Measurements from ENCODE around the gene SYT17.

SYT17 gene

DNA sequence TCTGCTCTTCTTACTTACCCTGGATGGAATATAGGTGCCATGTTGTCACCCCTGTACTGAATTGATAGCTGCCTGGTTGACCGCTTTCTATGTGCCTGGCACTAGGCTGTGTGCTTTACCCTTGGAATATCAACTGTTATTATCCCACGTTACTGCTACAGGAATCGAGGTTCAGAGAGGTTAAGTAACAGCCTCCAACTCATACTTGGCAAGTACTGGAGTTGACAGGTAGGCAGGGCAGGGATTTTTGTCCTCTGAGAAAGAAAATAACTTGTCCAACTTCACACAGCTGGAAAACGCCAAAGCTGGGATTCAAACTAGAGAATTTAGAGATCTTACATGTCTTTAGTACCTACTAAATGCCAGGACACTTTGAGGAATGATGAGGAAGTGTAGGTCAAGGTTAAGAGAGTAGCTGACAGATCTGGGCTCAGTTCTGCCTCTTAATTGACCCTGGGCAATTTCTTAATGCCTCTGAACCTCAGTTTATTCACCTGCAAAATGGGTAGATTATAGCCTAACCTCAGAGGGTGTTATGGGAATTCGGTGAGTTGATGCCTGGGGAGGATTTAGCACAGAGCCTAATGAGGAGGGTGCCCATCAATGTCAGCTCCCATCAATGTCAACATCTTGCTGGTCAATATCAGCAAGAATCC is 28.5 kb upstream of the SYT17 start:
- no peak for DNase-seq

DNA sequence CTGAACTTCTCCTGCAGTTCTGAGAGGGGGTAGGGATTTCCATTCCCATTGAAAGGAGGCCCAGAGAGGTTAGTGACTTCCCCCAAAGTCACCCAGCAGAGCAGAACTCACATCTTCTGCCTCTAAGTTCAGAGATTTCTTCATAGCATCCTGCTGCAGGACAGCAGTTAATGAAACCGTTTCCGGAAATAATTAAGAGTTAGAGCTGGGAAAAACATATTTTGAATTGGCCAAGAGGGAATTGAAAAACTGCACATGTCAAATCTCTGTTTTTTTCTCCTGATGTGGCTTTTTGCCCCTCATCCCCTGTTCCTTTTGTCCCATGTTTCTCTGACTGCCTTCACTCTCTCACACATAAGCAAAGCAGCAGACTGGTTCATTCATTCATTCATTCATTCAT is 27.6 kb upstream of the SYT17 start:
- DNase-seq = no peak

- DNase-seq = no peak
Observed at GRCh38 chr16:19142939-19143598, 25.0 kb upstream of the SYT17 start.

GRCh38 chr16:19143599-19143956 is 24.5 kb upstream of the SYT17 start:
- DNase-seq = no peak

- no peak for DNase-seq
Observed at GRCh38 chr16:19145010-19145409, 23.0 kb upstream of the SYT17 start.

GRCh38 chr16:19147126-19147525 is 20.9 kb upstream of the SYT17 start:
- no peak for DNase-seq

GRCh38 chr16:19147627-19148026 is 20.4 kb upstream of the SYT17 start:
- no peak for DNase-seq

- no peak for DNase-seq
Observed at GRCh38 chr16:19148189-19148588, 19.9 kb upstream of the SYT17 start.

GRCh38 chr16:19151310-19151709 is 16.7 kb upstream of the SYT17 start:
- no peak for DNase-seq

- no peak for DNase-seq
Observed at GRCh38 chr16:19152042-19152441, 16.0 kb upstream of the SYT17 start.

DNA sequence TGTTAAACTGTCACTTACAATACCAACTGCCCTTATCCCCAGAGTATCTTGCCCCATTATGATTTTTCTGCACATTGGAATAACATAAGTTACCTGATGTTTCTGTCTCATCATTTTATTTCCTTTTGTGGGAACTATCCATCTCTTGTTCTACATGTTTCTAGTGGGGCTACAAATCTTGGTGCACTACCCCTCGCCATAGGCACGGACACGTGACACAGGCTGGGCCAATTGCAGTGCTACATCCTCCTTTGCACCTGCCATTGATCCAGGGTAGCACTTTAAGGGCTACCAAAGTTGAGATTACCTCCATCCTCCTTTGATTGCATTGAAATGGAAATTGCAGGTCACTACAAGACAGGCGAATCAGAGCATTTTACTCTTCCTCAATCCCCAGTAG is 14.2 kb upstream of the SYT17 start:
- no peak for DNase-seq

- no peak for DNase-seq
Observed at GRCh38 chr16:19162085-19162484, 6.0 kb upstream of the SYT17 start.

DNA sequence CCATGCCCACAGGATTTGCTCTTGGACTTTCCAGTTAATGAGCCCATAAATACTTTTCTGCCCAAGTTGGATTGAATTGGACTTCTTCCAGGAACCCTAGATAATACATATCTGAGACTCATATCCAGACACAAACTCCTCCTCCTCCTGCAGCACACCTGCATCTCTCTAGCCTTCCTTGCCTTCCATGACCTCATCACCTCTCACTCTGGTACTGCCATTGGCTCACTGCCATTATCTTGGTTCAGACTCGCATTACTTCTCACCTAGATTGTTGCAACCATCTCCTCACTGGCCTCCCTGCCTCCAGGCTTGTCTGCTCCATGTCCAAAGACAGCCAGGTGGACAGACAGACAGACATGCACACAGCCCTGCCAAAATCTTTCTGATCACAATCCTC is 4.8 kb upstream of the SYT17 start:
- DNase-seq = no peak

DNA sequence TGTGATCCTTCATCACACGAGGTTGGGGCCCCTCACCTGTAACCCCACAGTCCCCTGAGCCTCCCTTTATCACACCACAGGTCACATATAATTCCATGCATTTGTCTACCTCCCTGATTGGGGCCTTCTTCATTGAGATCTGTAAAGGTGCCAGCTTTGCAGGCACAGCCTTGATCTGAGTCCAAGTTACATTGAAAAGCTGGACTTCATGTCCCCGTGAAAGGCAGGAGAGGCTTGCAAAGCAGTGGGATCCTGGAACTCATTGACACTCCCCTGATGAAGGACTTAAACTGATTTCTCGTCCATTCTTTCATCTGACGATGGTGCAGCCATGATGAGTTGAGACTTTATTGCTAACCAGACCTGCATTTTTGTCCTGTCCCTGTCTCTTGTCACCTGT is 3.8 kb upstream of the SYT17 start:
- DNase-seq = no peak

GRCh38 chr16:19165101-19165500 is 2.9 kb upstream of the SYT17 start:
- no peak for DNase-seq

GRCh38 chr16:19166500-19166899 is 1.5 kb upstream of the SYT17 start:
- no peak for DNase-seq

DNA sequence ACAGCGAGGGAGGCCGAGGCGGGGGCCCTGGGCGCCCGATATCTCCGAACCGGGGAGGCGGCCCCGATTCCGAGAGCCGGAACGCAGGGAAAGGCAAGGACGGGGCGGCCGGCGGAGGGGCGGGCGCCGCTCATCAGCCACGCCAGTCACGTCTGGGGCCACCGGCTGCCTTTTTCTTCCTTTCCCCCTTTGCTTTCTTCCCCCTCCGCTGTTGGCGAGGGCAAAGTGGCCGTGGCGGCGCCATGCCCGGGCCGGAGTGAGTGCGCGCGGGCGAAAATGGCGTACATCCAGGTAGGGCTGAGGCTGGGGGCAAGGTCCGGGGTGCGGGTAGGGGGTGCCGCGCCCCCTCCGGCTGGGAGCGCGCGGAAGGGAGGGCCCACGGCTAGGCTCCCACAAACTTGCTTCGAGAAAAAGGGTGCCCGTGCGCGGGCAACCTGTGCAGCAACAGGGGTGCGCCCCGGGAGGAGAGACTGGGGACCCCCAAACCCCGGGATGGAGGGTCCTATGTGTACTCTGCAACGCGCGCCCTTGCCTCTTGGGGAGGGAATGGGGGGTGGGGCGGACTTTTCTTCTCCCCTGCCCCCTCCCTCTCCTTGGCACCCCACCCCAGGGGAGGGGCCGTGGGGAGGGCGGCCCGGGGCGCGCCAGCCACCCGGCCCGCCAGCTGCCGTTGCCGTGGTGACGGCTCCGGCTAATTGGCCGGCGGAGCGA is 486 bp downstream of the SYT17 start:
- no peak for DNase-seq

DNA sequence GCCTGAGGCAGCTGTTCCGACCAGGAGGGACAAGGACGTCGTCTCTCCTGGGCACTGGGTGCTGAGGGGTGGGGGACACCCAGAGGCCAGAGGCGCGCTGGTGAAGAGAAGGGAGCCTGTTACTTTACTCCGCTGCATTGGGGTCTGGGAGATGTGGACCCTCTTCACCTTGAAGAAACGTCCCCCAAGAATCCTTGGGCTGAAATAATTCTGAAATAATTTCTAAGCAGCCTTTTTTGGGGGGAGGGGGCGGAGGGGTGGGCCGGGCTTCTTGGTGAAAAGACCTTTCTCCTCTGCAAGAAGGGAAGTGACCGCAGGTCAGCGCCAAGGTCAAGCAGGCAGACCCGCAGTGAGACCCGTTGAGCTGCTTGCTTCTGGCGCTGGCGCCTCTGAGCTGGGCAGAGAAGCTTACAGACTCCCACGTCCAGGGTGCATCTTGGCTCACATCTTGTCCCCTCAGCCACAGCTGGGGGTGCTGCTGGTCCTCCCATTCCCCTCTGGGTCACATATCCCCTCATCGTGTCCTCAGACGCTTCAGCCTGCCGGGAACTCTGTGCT is 1.1 kb downstream of the SYT17 start:
- no peak for DNase-seq

- DNase-seq = no peak
Observed at GRCh38 chr16:19170043-19170655, 2.1 kb downstream of the SYT17 start.

DNA sequence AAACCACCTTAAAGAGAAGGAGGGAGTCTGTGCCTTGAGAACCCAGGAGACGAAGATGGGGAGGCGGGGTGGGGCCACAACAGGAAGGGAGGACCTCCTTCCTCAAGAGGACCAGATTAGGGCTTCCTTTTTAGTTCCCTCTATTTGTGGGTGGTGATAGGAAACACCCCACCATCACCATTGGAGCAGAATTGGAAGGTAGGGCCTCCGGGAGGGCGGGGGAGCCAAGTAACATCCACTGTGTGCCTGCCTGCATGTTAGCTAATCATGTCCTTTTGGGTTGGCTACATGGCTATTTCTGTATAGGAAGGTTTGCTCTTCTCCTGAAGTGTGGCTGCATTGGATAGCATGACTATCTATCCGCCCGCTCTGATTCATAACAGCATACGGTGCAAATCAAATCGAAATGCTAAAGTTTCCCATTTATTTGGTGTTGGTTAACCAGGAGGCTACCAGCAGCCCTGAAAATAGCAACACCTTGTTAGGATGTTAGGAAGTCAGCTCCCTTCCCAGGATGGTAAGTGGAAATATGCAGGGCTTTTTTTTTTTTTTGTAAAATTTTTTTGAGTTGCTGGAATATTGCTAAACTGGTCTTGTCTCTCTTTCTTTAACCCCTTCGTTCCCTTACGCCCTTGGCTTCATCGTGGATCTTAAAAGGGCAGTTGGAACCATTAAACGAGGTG is 4.2 kb downstream of the SYT17 start:
- no peak for DNase-seq

DNA sequence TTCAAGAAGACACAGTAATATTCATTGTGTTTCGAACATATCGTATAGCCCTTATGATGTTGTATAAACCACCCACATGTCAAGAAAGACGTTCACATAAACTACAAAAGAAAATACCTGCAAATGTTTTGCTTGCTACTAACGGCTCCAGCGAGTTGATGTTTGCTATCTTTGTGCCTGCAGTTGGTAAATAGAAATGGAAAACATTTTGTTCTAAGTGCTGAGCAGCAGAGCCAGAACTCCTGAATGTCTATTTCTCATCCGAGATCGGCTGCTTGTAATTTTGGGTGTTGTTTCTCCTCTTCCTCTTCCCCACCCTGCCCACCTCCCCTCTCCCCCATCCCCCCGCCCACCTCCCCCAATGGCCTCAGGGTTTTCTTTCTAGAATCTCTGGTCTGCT is 5.0 kb downstream of the SYT17 start:
- DNase-seq = no peak

DNA sequence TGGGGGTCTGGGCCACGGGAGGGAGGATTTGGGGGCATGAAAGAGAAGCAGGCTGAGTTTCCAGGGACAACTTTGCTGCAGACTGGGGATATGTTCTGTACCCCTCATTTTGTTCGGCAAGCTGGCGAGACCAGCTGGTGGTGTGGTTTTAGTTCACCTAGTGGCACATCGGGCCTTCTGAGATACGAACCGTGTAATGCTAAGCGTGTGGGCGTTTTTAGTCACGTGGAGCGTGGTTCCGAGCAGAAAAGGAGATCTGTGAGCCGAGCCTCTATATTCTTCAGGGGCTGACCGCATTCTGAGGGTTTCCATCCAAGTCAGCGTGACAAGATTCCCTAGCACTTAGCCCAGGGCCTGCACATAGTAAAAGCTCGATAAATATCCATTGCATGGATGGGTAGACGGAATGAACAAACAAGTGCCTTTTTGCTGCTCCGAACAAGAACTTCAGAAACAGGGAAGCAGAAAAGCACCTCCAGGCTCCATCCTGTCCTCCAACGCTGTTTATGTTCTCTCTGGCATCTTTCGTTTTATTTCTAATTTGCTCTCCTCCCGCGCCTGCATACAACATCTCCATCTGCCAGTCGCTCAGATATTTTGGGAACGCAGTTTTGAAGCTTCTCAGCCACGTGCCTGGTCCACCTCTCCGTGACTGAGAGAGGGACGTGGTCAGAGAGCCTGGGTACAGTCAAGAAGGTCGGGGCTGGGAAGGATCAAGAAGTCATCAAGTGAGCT is 5.8 kb downstream of the SYT17 start:
- no peak for DNase-seq

All from NCI-H1417 treated with DMSO at 0.1 percent for 48 hours (cell line).